Measurements from ENCODE around the gene DIAPH3. TPM values are rescaled to one million over a fixed set of nuclear protein-coding genes. Genes with fewer than 3 reads are reported as not detected.

The DIAPH3 gene
- total and polyA plus RNA-seq, 4 donors = 0.35 to 6.7 (median 1.1) TPM

DNA sequence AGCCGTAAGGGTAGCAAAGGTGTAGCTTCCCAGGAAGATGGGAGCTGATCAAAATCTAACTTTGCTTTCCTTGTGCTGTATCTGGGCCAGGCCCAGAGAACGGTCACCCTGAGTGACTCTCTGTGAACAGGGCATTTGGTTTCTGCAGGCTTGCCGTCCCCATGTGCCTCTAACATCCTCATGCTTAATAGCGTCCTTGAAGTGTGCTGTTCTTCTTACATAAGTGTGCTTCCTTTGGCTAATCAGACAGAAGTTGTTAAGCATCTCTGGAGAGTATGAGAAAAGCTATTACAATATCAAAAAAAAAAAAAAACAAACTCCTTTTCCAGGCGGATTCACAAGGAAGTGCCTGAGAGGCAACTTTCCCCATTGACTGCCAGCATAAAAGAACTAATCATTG lies 503.7 kb downstream of the DIAPH3 start:
- H3K9me3 ChIP-seq (ENCODE audit: control insufficient read depth in 4 of 4, insufficient read depth in 3 of 4, low read length in 3 of 4) = no peaks in the 10 kb centered on the region
- no peak overlapping the region for H3K27ac ChIP-seq (ENCODE audit: low read depth in 1 of 2, low read length in 1 of 2)
- WGBS, 2 donors = 78 to 88% methylated on average over 5 of the region's 5 CpGs
- TF ChIP-seq, protein P1, sequence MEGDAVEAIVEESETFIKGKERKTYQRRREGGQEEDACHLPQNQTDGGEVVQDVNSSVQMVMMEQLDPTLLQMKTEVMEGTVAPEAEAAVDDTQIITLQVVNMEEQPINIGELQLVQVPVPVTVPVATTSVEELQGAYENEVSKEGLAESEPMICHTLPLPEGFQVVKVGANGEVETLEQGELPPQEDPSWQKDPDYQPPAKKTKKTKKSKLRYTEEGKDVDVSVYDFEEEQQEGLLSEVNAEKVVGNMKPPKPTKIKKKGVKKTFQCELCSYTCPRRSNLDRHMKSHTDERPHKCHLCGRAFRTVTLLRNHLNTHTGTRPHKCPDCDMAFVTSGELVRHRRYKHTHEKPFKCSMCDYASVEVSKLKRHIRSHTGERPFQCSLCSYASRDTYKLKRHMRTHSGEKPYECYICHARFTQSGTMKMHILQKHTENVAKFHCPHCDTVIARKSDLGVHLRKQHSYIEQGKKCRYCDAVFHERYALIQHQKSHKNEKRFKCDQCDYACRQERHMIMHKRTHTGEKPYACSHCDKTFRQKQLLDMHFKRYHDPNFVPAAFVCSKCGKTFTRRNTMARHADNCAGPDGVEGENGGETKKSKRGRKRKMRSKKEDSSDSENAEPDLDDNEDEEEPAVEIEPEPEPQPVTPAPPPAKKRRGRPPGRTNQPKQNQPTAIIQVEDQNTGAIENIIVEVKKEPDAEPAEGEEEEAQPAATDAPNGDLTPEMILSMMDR (IDR thresholded peaks at IDR 0.05; ENCODE audit: control extremely low read depth, extremely low read depth) = no peak
- H3K36me3 ChIP-seq (ENCODE audit: control insufficient read depth in 4 of 4, insufficient read depth in 4 of 4, low read length in 4 of 4) = no peaks in the 10 kb centered on the region
- H3K4me1 ChIP-seq (ENCODE audit: control insufficient read depth in 5 of 5, insufficient read depth in 5 of 5, low read length in 5 of 5) = peaks cover 0 to 7% (median 1%) of the 10 kb centered on the region in 5 donors
- DNase-seq (no peak), ATAC-seq (ENCODE audit: insufficient read depth, low FRiP score) (no peak)
- H3K9ac ChIP-seq (ENCODE audit: insufficient read depth in 1 of 2, low read length in 2 of 2) = no peak overlapping the region
- H3K27me3 ChIP-seq (ENCODE audit: control insufficient read depth in 3 of 3, insufficient read depth in 3 of 3, low read length in 2 of 3) = no peaks in the 10 kb centered on the region
- no peak overlapping the region for H3K4me3 ChIP-seq

DNA sequence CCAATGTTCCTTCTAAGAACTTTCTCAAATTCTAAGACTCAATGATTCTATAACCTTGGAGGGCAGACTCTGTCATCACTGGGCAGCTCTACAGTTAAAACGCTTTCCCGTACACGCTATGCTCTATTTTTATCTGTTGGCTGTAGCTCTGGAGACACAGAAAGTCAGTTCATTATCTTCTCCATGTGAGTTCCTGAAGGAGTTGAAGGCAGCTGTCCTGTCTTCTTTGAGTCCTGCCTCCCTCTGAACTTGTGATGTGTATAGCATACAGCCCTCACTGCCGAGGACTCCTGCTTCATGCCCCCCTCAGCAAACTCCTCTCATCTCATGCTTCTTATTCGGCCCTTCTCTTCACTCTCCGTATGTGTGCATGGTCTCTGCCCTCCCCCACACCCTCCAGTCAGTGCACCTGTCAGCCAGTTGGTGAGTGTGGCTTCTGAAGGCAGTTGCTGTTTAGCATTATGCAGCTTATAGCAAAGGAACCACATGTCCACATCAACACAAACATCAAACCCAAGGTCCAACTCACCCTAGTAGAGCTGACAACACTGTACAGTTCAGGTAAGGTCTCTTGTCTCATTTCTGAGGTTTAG lies 504.9 kb downstream of the DIAPH3 start:
- DNase-seq = no peak
- TF ChIP-seq, protein P1 (IDR thresholded peaks at IDR 0.05; ENCODE audit: control extremely low read depth, extremely low read depth) = no peak
- no peak overlapping the region for H3K27ac ChIP-seq (ENCODE audit: low read depth in 1 of 2, low read length in 1 of 2)
- no peaks in the 10 kb centered on the region for H3K36me3 ChIP-seq (ENCODE audit: control insufficient read depth in 4 of 4, insufficient read depth in 4 of 4, low read length in 4 of 4)
- peaks cover 0 to 4% (median 0%) of the 10 kb centered on the region in 5 donors for H3K4me1 ChIP-seq (ENCODE audit: control insufficient read depth in 5 of 5, insufficient read depth in 5 of 5, low read length in 5 of 5)
- no peak overlapping the region for H3K4me3 ChIP-seq
- H3K9me3 ChIP-seq (ENCODE audit: control insufficient read depth in 4 of 4, insufficient read depth in 3 of 4, low read length in 3 of 4) = no peaks in the 10 kb centered on the region
- ATAC-seq (ENCODE audit: insufficient read depth, low FRiP score) = no peak
- WGBS, 2 donors = 90 to 93% methylated on average over 6 of the region's 6 CpGs
- H3K9ac ChIP-seq (ENCODE audit: insufficient read depth in 1 of 2, low read length in 2 of 2) = no peak overlapping the region
- H3K27me3 ChIP-seq (ENCODE audit: control insufficient read depth in 3 of 3, insufficient read depth in 3 of 3, low read length in 2 of 3) = no peaks in the 10 kb centered on the region

DNA sequence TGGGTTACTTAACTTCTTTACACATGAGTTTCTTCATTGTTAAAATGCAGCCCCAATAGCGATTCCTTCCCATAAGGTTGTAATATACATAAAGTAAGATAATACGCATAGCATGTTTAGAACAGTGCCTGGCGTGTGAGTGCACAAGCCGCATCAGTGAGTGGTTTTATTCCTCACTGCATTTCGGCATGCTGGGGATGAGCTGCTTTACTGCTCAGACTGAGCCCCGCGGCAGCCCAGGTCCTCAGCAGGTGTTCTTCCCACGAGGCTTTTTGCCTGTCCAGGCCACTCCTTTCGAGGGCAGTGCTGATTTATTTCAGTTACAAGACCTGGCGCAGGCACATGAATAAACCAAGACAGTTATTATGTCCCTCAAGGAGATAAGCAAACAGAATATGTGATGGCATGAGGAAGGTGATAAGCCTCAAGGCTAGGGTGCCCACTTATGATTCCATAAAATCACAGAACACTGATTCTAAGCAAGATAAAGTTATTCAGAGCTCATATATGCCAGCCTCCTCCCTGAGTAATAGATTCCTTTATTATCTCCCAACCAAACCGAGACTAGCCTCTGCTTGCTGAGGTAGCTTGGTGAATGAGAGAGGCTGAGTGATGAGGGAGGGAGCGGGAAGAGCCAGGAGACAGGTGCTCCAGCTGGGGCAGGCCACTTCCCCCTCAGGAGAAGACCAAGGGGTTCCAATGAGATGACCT lies 505.5 kb downstream of the DIAPH3 start:
- TF ChIP-seq, protein P1 (IDR thresholded peaks at IDR 0.05; ENCODE audit: control extremely low read depth, extremely low read depth) = no peak
- no peak overlapping the region for H3K4me3 ChIP-seq
- H3K9ac ChIP-seq (ENCODE audit: insufficient read depth in 1 of 2, low read length in 2 of 2) = no peak overlapping the region
- no peaks in the 10 kb centered on the region for H3K27me3 ChIP-seq (ENCODE audit: control insufficient read depth in 3 of 3, insufficient read depth in 3 of 3, low read length in 2 of 3)
- no peak overlapping the region for H3K27ac ChIP-seq (ENCODE audit: low read depth in 1 of 2, low read length in 1 of 2)
- ATAC-seq (ENCODE audit: insufficient read depth, low FRiP score) (no peak), DNase-seq (no peak)
- H3K9me3 ChIP-seq (ENCODE audit: control insufficient read depth in 4 of 4, insufficient read depth in 3 of 4, low read length in 3 of 4) = no peaks in the 10 kb centered on the region
- WGBS, 2 donors = 81 to 90% methylated on average over 12 of the region's 12 CpGs
- no peaks in the 10 kb centered on the region for H3K36me3 ChIP-seq (ENCODE audit: control insufficient read depth in 4 of 4, insufficient read depth in 4 of 4, low read length in 4 of 4)
- H3K4me1 ChIP-seq (ENCODE audit: control insufficient read depth in 5 of 5, insufficient read depth in 5 of 5, low read length in 5 of 5) = peaks cover 0 to 4% (median 0%) of the 10 kb centered on the region in 5 donors
